ENCODE data around the gene OS9.
A peak's percentile ranks its signal among the peaks of the same experiment; 100 is the strongest.
"Not testable (repeated sequence)": the region's sequence is repeated elsewhere in the genome, so short reads cannot be mapped to it uniquely, and the experiment has no call there.

The OS9 gene

DNA sequence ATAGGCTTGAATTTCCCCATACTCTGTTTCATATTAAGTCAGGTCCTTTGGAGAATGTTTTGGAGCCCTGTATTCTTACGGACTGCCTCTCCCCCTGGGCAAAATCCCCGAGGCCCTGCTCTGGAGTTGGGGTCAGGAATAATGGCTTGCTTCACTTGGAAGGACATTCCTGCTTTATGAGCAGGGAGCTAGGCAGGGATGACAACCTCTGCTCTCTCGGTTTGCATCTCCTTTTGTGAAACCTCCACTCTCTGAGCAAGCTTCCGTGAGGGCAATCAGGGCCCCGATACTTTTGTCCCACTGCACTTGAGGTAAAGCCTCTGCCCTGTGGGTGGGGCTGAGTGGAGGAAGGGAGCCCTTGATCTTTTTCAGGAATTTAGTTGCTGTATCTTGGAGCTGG lies 19.3 kb downstream of the OS9 start:
- no peak for DNase-seq
- Mint-ChIP-seq H3K4me3 (no peak overlapping the region), H3K27ac (no peak overlapping the region), H3K27me3 (no peaks in the 10 kb centered on the region), H3K9me3 (no peaks in the 10 kb centered on the region), H3K36me3 (ENCODE audit: low read depth) (peaks cover 64% of the 10 kb centered on the region), H3K4me1 (ENCODE audit: low read depth) (peaks cover 1% of the 10 kb centered on the region)

DNA sequence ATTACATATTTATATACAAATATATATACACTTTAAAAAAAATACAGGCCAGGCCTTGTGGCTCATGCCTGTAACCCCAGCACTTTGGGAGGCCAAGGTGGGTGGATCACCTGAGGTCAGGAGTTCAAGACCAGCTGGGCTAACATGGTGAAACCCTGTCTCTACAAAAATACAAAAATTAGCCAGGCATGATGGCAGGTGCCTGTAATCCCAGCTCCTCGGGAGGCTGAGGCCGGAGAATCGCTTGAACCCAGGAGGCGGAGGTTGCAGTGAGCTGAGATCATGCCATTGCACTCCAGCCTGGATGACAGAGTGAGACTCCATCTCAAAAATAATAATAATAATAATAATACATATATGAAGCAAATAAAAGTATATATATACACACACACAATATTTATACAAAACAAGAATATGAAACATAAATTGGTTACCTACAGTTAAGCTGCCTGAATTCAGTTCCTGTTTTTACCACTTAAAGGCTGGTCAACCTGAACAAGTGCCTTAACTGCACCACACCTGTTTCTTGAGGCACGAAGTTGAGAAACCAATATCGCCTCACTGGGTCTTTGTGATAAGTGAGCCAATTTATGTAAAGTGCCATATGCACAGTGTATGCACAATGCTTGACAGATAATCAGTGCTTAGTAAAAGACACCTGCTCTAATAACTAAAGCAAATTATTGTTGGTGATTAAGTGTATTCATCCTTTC lies 21.3 kb downstream of the OS9 start:
- not testable (repeated sequence) for H3K4me1 Mint-ChIP-seq (ENCODE audit: low read depth); H3K9me3 Mint-ChIP-seq; H3K27me3 Mint-ChIP-seq; DNase-seq; H3K4me3 Mint-ChIP-seq; H3K27ac Mint-ChIP-seq
- peaks cover 73% of the 10 kb centered on the region for H3K36me3 Mint-ChIP-seq (ENCODE audit: low read depth)

DNA sequence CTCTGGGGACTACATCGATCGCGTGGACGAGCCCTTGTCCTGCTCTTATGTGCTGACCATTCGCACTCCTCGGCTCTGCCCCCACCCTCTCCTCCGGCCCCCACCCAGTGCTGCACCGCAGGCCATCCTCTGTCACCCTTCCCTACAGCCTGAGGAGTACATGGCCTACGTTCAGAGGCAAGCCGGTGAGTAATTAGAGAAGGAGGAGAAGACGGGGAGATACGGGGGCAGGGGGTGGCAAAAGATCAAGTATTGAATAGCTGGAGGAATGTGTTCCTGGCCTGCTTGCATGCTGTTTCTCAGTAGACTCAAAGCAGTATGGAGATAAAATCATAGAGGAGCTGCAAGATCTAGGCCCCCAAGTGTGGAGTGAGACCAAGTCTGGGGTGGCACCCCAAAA lies 21.9 kb downstream of the OS9 start:
- peak overlapping the region; percentile 22 for H3K27ac Mint-ChIP-seq
- H3K4me3 Mint-ChIP-seq, result no peak overlapping the region

DNA sequence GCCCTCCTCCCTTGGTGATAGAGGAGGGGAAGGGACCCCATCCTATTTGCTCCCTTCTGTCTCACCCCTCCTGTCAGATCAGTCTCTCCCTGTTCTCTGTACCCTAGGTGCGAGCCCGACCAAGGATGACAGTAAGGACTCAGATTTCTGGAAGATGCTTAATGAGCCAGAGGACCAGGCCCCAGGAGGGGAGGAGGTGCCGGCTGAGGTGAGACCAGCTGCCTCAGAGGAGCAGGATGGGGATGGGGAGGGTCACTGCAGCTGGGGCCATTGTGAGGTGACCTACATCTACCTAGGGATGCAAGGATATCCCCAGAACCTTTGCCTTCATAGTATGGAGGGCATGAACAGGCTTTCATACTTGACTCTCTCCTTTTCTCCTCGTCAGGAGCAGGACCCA lies 22.4 kb downstream of the OS9 start:
- DNase-seq, result no peak
- H3K27ac Mint-ChIP-seq, result no peak overlapping the region
- H3K4me1 Mint-ChIP-seq (ENCODE audit: low read depth), result no peaks in the 10 kb centered on the region
- H3K4me3 Mint-ChIP-seq, result no peak overlapping the region
- no peaks in the 10 kb centered on the region for H3K9me3 Mint-ChIP-seq
- H3K36me3 Mint-ChIP-seq (ENCODE audit: low read depth), result peaks cover 79% of the 10 kb centered on the region
- H3K27me3 Mint-ChIP-seq, result no peaks in the 10 kb centered on the region

More for the DNA sequence above, 21.9 kb downstream of the OS9 start:
- no peaks in the 10 kb centered on the region for H3K27me3 Mint-ChIP-seq
- no peaks in the 10 kb centered on the region for H3K9me3 Mint-ChIP-seq
- DNase-seq, result no peak
- no peaks in the 10 kb centered on the region for H3K4me1 Mint-ChIP-seq (ENCODE audit: low read depth)
- H3K36me3 Mint-ChIP-seq (ENCODE audit: low read depth), result peaks cover 77% of the 10 kb centered on the region

DNA sequence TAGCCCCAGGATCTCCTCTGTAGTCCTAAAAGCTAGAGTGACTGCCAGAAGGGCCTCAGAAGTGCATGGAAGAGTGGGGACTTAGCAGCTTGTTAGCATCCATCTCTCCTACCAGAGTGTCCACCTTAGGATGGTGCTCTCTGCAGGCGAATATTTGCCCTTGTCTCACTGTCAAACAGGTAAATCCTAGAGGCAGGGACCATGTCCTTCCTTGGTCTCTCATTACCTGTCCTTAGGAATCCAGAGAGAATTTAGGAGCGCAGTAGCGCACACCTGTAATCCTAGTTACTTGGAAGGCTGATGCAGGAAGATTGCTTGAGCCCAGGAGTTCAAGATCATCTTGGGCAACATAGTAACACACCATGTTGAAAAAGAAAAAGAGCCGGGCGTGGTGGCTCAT lies 23.2 kb downstream of the OS9 start:
- Mint-ChIP-seq H3K27me3 (no peaks in the 10 kb centered on the region), H3K4me3 (no peak overlapping the region), H3K27ac (no peak overlapping the region), H3K9me3 (no peaks in the 10 kb centered on the region), H3K4me1 (ENCODE audit: low read depth) (no peaks in the 10 kb centered on the region), H3K36me3 (ENCODE audit: low read depth) (peaks cover 79% of the 10 kb centered on the region)
- no peak for DNase-seq

DNA sequence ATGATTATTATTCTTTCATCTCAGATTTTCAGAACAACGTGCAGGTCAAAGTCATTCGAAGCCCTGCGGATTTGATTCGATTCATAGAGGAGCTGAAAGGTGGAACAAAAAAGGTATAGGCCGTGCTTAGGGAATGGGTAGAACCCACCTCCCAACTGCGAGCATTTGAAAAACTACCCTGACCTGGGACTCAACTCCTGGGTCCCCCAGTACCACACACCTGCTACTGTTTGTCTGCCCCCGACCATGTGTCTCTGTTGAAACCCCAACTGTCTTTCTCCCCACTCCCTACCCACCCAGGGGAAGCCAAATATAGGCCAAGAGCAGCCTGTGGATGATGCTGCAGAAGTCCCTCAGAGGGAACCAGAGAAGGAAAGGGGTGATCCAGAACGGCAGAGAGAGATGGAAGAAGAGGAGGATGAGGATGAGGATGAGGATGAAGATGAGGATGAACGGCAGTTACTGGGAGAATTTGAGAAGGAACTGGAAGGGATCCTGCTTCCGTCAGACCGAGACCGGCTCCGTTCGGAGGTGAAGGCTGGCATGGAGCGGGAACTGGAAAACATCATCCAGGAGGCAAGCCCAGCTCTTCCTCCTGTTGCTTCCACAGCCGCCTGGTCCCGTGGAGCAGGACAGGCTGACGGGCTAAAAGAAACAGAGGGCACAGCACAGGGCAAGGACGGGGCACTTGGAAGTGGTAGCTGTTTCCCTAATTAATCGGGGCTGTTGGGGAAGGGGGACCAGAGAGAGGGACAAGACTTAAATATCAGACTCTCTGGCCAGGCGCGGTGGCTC lies 24.1 kb downstream of the OS9 start:
- Mint-ChIP-seq H3K4me3 (no peak overlapping the region), H3K27me3 (no peaks in the 10 kb centered on the region), H3K36me3 (ENCODE audit: low read depth) (peaks cover 76% of the 10 kb centered on the region), H3K9me3 (no peaks in the 10 kb centered on the region), H3K4me1 (ENCODE audit: low read depth) (no peaks in the 10 kb centered on the region), H3K27ac (peak overlapping the region; percentile 51)
- DNase-seq, result no peak

DNA sequence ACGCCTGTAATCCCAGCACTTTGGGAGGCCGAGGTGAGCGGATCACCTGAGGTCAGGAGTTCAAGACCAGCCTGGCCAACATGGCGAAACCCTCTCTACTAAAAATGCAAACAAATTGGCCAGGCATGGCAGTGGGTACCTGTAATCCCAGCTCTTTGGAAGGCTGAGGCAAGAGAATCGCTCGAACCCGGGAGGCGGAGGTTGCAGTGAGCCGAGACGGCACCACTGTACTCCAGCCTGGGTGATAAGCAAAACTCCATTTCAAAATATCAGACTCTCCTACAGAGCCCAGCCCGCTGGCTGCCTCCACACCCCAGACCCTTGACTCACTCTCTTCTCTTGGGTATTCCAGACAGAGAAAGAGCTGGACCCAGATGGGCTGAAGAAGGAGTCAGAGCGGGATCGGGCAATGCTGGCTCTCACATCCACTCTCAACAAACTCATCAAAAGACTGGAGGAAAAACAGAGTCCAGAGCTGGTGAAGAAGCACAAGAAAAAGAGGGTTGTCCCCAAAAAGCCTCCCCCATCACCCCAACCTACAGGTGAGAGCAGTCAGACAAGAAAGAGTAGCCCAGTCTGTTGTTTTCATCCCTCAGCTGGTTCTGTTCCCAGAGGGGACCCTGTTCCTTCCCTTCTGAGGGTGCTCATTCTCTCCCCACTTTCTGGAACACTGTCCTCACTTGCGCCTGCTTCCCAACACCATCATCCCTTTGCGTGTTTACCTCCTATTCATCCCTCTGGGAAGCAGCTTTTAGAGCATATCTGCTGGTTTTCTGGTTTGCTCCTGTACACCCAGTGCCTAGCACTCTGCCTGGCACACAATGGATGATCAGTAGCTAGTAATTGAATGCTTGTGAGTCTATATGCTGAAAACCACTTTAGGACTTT lies 25.0 kb downstream of the OS9 start:
- no peaks in the 10 kb centered on the region for H3K27me3 Mint-ChIP-seq

DNA sequence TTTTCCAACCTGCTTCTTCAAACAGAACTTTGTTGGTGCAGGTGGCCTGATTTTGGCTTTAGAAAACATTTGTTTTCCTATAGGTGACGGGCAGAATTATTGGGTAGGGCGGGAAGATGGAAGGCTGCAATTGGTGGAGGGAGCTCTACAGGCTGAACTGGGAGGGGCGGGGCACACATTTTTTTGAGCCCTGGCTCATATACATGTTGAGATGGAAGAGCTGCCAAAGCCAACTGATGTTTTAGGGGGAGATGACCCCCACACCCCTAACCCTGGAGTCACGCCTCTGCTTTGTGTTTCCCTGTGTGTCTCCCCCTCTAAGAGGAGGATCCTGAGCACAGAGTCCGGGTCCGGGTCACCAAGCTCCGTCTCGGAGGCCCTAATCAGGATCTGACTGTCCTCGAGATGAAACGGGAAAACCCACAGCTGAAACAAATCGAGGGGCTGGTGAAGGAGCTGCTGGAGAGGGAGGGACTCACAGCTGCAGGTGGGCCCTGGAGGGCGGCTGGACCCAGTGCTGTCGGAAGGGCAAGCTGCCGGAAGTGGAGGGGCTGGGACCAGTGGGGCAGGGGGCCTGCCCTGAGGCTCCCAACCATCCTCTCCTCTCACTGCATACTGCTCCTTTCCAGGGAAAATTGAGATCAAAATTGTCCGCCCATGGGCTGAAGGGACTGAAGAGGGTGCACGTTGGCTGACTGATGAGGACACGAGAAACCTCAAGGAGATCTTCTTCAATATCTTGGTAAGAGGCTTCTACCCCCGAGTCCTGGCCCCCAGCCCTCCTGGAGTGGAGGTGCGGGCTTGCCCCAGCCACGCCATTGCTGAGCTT lies 26.1 kb downstream of the OS9 start:
- Mint-ChIP-seq H3K36me3 (ENCODE audit: low read depth) (peaks cover 72% of the 10 kb centered on the region), H3K9me3 (no peaks in the 10 kb centered on the region), H3K27me3 (no peaks in the 10 kb centered on the region), H3K4me1 (ENCODE audit: low read depth) (peaks cover 3% of the 10 kb centered on the region), H3K4me3 (no peak overlapping the region), H3K27ac (peak overlapping the region; percentile 61)
- DNase-seq, result no peak

More for the DNA sequence above, 25.0 kb downstream of the OS9 start:
- H3K9me3 Mint-ChIP-seq, result no peaks in the 10 kb centered on the region
- no peak overlapping the region for H3K4me3 Mint-ChIP-seq
- no peak for DNase-seq
- peak overlapping the region; percentile 51 for H3K27ac Mint-ChIP-seq
- peaks cover 71% of the 10 kb centered on the region for H3K36me3 Mint-ChIP-seq (ENCODE audit: low read depth)
- no peaks in the 10 kb centered on the region for H3K4me1 Mint-ChIP-seq (ENCODE audit: low read depth)

DNA sequence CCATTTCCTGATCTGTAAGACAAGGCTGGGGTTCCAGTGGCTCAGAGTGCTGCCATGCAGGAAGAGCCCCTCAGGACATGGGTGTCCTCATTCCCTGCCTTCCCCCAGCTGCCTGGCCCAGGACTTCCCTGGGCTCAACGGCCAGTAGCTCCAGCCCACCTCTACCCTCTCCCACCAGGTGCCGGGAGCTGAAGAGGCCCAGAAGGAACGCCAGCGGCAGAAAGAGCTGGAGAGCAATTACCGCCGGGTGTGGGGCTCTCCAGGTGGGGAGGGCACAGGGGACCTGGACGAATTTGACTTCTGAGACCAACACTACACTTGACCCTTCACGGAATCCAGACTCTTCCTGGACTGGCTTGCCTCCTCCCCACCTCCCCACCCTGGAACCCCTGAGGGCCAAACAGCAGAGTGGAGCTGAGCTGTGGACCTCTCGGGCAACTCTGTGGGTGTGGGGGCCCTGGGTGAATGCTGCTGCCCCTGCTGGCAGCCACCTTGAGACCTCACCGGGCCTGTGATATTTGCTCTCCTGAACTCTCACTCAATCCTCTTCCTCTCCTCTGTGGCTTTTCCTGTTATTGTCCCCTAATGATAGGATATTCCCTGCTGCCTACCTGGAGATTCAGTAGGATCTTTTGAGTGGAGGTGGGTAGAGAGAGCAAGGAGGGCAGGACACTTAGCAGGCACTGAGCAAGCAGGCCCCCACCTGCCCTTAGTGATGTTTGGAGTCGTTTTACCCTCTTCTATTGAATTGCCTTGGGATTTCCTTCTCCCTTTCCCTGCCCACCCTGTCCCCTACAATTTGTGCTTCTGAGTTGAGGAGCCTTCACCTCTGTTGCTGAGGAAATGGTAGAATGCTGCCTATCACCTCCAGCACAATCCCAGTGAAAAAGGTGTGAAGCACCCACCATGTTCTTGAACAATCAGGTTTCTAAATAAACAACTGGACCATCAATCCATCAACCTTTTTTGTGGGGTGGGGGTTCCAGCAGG lies 27.0 kb downstream of the OS9 start:
- no peak for DNase-seq
- Mint-ChIP-seq H3K9me3 (no peaks in the 10 kb centered on the region), H3K4me3 (no peak overlapping the region), H3K27ac (peak overlapping the region; percentile 61), H3K27me3 (no peaks in the 10 kb centered on the region), H3K4me1 (ENCODE audit: low read depth) (peaks cover 4% of the 10 kb centered on the region), H3K36me3 (ENCODE audit: low read depth) (peaks cover 70% of the 10 kb centered on the region)

DNA sequence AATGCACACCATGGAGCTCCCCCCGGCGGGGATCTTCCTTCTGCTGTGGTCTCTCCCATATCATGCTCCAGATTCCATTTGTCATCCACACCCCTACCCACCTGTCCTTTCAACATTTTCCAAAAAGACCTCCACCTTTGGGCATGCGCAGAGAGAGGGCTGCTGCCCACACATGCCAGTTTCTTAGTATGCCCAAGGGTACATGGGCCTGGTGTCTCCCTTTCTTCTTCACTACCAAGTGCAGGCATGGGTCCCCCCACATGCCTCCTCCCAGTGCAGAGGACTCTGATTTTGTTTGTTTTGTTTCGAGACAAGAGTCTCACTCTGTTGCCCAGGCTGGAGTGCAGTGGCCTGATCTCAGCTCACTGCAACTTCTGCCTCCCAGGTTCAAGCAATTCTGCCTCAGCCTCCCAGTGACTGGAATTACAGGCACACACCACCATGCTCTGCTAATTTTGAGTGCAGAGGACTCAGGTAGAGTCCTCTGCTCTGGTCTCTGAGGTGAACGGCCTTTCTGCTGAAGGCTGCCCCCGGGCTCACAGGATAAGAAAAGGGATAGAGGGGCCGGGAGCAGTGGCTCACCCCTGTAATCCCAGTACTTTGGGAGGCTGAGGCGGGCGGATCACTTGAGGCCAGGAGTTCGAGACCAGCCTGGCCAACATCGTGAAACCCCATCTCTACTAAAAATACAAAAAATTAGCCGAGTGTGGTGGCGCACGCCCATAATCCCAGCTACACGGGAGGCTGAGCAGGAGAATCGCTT lies 28.1 kb downstream of the OS9 start:
- not testable (repeated sequence) for H3K27me3 Mint-ChIP-seq; DNase-seq; H3K9me3 Mint-ChIP-seq; H3K4me1 Mint-ChIP-seq (ENCODE audit: low read depth); H3K4me3 Mint-ChIP-seq
- Mint-ChIP-seq H3K36me3 (ENCODE audit: low read depth) (peaks cover 67% of the 10 kb centered on the region), H3K27ac (peak overlapping the region; percentile 55)

DNA sequence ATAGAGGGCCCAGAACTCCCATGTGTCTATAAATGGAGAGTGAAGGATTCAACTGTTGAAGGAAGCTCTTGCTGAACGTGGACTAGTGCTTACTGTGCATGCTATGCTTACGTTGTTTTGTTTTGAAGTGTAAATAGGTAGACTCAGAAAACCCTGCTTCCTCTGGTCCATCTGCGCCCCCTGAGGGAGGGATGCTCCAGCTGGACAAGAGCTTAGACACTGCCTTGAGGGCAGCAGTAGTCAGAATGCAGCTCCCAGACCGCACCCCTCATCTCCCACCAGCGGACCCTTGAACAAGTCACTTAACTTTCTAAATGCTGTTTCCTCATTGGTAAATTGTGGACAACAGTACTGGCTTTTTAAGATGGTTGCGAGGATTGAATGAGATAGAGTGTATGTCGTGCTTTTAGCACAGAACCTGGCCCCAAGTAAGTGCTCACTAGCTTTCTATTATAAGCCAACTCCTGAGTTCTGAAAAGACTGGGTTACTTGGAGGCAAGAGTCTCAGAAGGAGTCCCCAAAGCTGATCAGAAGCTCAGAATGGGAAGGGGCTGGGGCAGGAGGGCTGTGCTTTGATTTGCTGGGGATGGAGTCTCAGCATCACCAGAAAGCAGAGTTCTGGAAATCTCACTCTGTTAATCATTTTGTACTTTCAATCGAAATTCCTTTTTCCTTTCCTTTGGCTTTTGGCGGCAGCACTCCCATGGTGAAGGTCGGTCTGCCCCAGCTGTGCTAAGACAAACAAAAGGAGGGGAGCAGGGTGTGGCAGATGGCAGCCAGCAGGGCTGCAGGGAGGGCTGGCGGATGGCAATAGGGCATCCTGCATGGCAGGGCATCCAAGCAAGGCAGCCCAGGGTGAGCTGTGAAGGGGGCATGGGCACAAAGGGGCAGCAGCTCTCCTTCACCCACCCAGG lies 29.0 kb downstream of the OS9 start:
- Mint-ChIP-seq H3K4me1 (ENCODE audit: low read depth) (peaks cover 5% of the 10 kb centered on the region), H3K27me3 (no peaks in the 10 kb centered on the region), H3K4me3 (no peak overlapping the region), H3K27ac (peak overlapping the region; percentile 81), H3K36me3 (ENCODE audit: low read depth) (peaks cover 71% of the 10 kb centered on the region), H3K9me3 (no peaks in the 10 kb centered on the region)
- DNase-seq, result peak; percentile 30

DNA sequence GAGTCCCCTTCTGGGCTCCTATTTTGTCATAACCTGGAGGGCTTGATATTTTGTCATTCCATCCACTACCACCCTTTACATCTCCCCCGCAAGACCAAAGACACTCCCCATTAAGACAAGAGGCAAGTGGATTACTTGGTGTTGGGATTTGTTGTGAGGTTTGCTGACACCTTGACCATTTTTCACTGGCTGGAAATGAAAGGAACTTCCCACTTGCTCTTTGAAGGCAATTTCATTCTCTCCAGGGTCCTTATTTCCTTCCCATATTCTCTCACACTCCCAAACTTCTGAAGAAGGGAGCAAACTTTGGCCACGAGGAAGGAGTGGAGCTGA lies 29.7 kb downstream of the OS9 start:
- H3K4me3 Mint-ChIP-seq, result no peak overlapping the region
- H3K27me3 Mint-ChIP-seq, result no peaks in the 10 kb centered on the region
- peaks cover 5% of the 10 kb centered on the region for H3K4me1 Mint-ChIP-seq (ENCODE audit: low read depth)
- DNase-seq, result no peak
- H3K36me3 Mint-ChIP-seq (ENCODE audit: low read depth), result peaks cover 71% of the 10 kb centered on the region
- peak overlapping the region; percentile 81 for H3K27ac Mint-ChIP-seq
- no peaks in the 10 kb centered on the region for H3K9me3 Mint-ChIP-seq

Measured in activated T-cell treated with anti-CD3 and anti-CD28 coated beads, Interleukin-2, amount 50 U/mL, for 24 hours (primary cell).